Measurements from ENCODE around the gene GAL.

- TF ChIP-seq POLR2AphosphoS5 (IDR thresholded peaks at IDR 0.05) (no peak), EP300 (IDR thresholded peaks at IDR 0.05) (no peak), POLR2A (IDR thresholded peaks at IDR 0.05) (no peak), CTCF (IDR thresholded peaks at IDR 0.05) (no peak)
Observed at GRCh38 chr11:68665436-68665835, 18.9 kb upstream of the GAL start.
